Colonic mucosa (tissue), 4 donors: ENCODE results near the gene SUPT4H1. TPM values are rescaled to one million over a fixed set of nuclear protein-coding genes. Genes with fewer than 3 reads are reported as not detected.

Source experiments
- DNase-seq: peaks from one replicate; pipeline ENCODE4 v3.0.0-alpha.2; 2020
- H3K27ac ChIP-seq: fragments of 200-600 bp; one replicate; pipeline ENCODE4 v1.8.0; 2021
- H3K27me3 ChIP-seq: fragments of 200-600 bp; one replicate; pipeline ENCODE4 v1.8.0; 2021
- H3K36me3 ChIP-seq: fragments of 200-600 bp; one replicate; pipeline ENCODE4 v1.8.0; 2021
- H3K4me1 ChIP-seq: fragments of 200-600 bp; one replicate; pipeline ENCODE4 v1.8.0; 2021; ENCODE audit warnings: mild to moderate bottlenecking
- H3K4me3 ChIP-seq: fragments of 200-600 bp; one replicate; pipeline ENCODE4 v1.8.0; 2021
- H3K9ac ChIP-seq, 2 donors: one replicate each; pipeline ENCODE4 v1.7.0; 2013; ENCODE audit warnings: control low read depth in 2 of 2, low read depth in 2 of 2, low read length in 2 of 2
- H3K9me3 ChIP-seq: fragments of 200-600 bp; one replicate; pipeline ENCODE4 v1.8.0; 2021
- CTCF ChIP-seq: fragments of 200-600 bp; IDR thresholded peaks from one replicate; pipeline ENCODE4 v1.8.0; 2022; ENCODE audit warnings: antibody characterized with exemption, mild to moderate bottlenecking
- intact Hi-C: fragments of 100-400 bp; cut with DNase I; formaldehyde crosslinking; loops from one replicate; pipeline ENCODE4 v1.14.1; 2022
- total RNA-seq, 2 donors: library from RNA; stranded (reverse); fragmentation: NEBNext Ultra II Directional in 1 of 2; extraction: Animal tissue kit (Norgen Biotek cat#: 25700) in 1 of 2; gene quantifications; one replicate each; pipeline ENCODE4 v1.2.1, GENCODE V29; 2021
- donor health status: healthy.
- donor health status: DM: no; HTN: no; CAD: no.
- donor health status: DM: no; HTN: no; CAD: no.

SUPT4H1 gene
- total RNA-seq, 2 donors from 2014 or later = 68.7 to 75.3 TPM

- H3K4me1 ChIP-seq = peaks cover 4% of the 10 kb centered on the region
- intact Hi-C loops = no loop called here
- no peak for DNase-seq
- TF ChIP-seq CTCF = no peak
- H3K36me3 ChIP-seq = no peaks in the 10 kb centered on the region
- H3K9me3 ChIP-seq = no peaks in the 10 kb centered on the region
- peak overlapping the region in 1 of 2 donors; percentile 80 for H3K9ac ChIP-seq
- H3K4me3 ChIP-seq = no peak overlapping the region
- no peaks in the 10 kb centered on the region for H3K27me3 ChIP-seq
- peak overlapping the region; percentile 64 for H3K27ac ChIP-seq
Measured at GRCh38 chr17:58370309-58370708, 18.3 kb upstream of the SUPT4H1 start.

GRCh38 chr17:58369214-58370031 is 17.4 kb upstream of the SUPT4H1 start:
- no peak overlapping the region for H3K4me3 ChIP-seq
- H3K27ac ChIP-seq = peak overlapping the region; percentile 64
- H3K9ac ChIP-seq = peak overlapping the region in 1 of 2 donors; percentile 80
- H3K36me3 ChIP-seq = no peaks in the 10 kb centered on the region
- intact Hi-C loops = loop anchor here (10.0 kb wide), 1 partner anchor 45 kb away; the partner anchor contains the start of gene RNF43
- no peaks in the 10 kb centered on the region for H3K27me3 ChIP-seq
- no peak for TF ChIP-seq CTCF
- H3K4me1 ChIP-seq = peaks cover 3% of the 10 kb centered on the region
- DNase-seq = peak; percentile 66
- H3K9me3 ChIP-seq = no peaks in the 10 kb centered on the region

- DNase-seq = no peak
- Histone ChIP-seq H3K27me3 (no peaks in the 10 kb centered on the region), H3K9me3 (no peaks in the 10 kb centered on the region), H3K4me3 (no peak overlapping the region), H3K4me1 (peaks cover 9% of the 10 kb centered on the region), H3K9ac (peak overlapping the region in 1 of 2 donors; percentile 80), H3K27ac (peak overlapping the region; percentile 64), H3K36me3 (no peaks in the 10 kb centered on the region)
- intact Hi-C loops = loop anchor here (10.0 kb wide), 1 partner anchor 46 kb away; the partner anchor contains the start of gene RNF43
- TF ChIP-seq CTCF = no peak
Measured at GRCh38 chr17:58368860-58369213, 16.8 kb upstream of the SUPT4H1 start.

GRCh38 chr17:58367461-58367860 is 15.5 kb upstream of the SUPT4H1 start:
- Histone ChIP-seq H3K27me3 (no peaks in the 10 kb centered on the region), H3K27ac (no peak overlapping the region), H3K36me3 (no peaks in the 10 kb centered on the region), H3K4me1 (peaks cover 10% of the 10 kb centered on the region), H3K4me3 (no peak overlapping the region), H3K9ac (peak overlapping the region in 1 of 2 donors; percentile 64), H3K9me3 (no peaks in the 10 kb centered on the region)
- no peak for DNase-seq
- intact Hi-C loops = loop anchor here (10.0 kb wide), 1 partner anchor 47 kb away; the partner anchor contains the start of gene RNF43
- no peak for TF ChIP-seq CTCF

GRCh38 chr17:58365980-58366595 is 14.1 kb upstream of the SUPT4H1 start:
- Histone ChIP-seq H3K4me1 (peaks cover 10% of the 10 kb centered on the region), H3K4me3 (no peak overlapping the region), H3K36me3 (no peaks in the 10 kb centered on the region), H3K27me3 (no peaks in the 10 kb centered on the region), H3K9ac (peak overlapping the region in 1 of 2 donors; percentile 85), H3K27ac (peak overlapping the region; percentile 69), H3K9me3 (no peaks in the 10 kb centered on the region)
- intact Hi-C loops = loop anchor here (10.0 kb wide), 1 partner anchor 49 kb away; the partner anchor contains the start of gene RNF43
- no peak for TF ChIP-seq CTCF
- no peak for DNase-seq
